Adrenal gland (tissue), 5 donors: ENCODE measurements around the gene NCKAP5.

ENCODE experiments used
- POLR2A ChIP-seq, 2 donors: fragments of 450-650 bp; IDR thresholded peaks; one replicate each; pipeline ENCODE4 v1.6.1; 2017; ENCODE audit warnings: antibody characterized with exemption in 2 of 2, mild to moderate bottlenecking in 2 of 2, moderate library complexity in 1 of 2
- TF ChIP-seq, protein P1 (sequence below), 6 experiments: fragments of 450-650 bp in 4 of 6; fragments of 200-600 bp in 2 of 6; sonication (generic) in 1 of 6; IDR thresholded peaks; 1 replicate in 5 of 6; 2 replicates in 1 of 6; pipeline versions ENCODE4 v1.5.1 to v1.8.0; 2016 to 2021; ENCODE audit warnings: antibody characterized with exemption in 6 of 6, mild to moderate bottlenecking in 2 of 6, moderate library complexity in 1 of 6
- donor health status: DM: no; HTN: no; CAD: no.

DNA sequence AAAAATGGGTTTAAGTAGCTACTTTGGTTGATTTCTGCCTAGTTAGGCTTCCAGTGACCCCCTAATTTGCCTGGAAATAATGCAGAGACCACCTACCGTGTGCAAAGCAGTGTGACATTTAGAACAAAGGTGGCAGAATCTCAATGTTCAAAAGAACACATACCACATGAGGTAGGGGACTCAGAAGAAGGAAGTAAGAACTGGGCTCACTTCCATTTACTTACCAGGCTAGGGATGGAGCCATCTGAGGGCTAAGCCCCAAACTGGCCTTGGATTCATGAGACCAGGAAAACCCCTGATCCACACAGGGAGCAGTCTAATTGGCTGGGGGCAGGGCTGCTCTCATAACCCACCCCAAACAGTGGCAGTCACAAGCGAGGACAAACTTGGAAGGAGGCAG, 190.7 kb downstream of the NCKAP5 start:
- TF ChIP-seq, protein P1, sequence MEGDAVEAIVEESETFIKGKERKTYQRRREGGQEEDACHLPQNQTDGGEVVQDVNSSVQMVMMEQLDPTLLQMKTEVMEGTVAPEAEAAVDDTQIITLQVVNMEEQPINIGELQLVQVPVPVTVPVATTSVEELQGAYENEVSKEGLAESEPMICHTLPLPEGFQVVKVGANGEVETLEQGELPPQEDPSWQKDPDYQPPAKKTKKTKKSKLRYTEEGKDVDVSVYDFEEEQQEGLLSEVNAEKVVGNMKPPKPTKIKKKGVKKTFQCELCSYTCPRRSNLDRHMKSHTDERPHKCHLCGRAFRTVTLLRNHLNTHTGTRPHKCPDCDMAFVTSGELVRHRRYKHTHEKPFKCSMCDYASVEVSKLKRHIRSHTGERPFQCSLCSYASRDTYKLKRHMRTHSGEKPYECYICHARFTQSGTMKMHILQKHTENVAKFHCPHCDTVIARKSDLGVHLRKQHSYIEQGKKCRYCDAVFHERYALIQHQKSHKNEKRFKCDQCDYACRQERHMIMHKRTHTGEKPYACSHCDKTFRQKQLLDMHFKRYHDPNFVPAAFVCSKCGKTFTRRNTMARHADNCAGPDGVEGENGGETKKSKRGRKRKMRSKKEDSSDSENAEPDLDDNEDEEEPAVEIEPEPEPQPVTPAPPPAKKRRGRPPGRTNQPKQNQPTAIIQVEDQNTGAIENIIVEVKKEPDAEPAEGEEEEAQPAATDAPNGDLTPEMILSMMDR (IDR thresholded peaks at IDR 0.05), result no peak
- no peak for TF ChIP-seq POLR2A (IDR thresholded peaks at IDR 0.05)
